H9 (cell line): ENCODE data around the gene MEDAG. TPM values are rescaled to one million over a fixed set of nuclear protein-coding genes. Genes with fewer than 3 reads are reported as not detected.

ENCODE experiments used
- DNase-seq: peaks from one replicate; pipeline ENCODE4 v3.0.0-alpha.2; 2017
- H2AFZ ChIP-seq: one replicate; pipeline ENCODE4 v1.6.1; 2013; ENCODE audit warnings: mild to moderate bottlenecking, low read length, control low read depth, moderate library complexity
- H2AK5ac ChIP-seq: 2 replicates; pipeline ENCODE4 v1.6.1; 2013; ENCODE audit warnings: low read length, control low read depth, mixed read lengths; ENCODE audit not compliant: insufficient read length
- H2BK120ac ChIP-seq: one replicate; pipeline ENCODE4 v1.6.1; 2013; ENCODE audit warnings: low read depth, mild to moderate bottlenecking, low read length, control low read depth, inconsistent platforms; ENCODE audit not compliant: poor library complexity, severe bottlenecking
- H2BK12ac ChIP-seq: 2 replicates; pipeline ENCODE4 v1.6.1; 2013; ENCODE audit warnings: low read length, control low read depth, mixed read lengths, low read depth; ENCODE audit not compliant: insufficient read length
- H2BK15ac ChIP-seq: 2 replicates; pipeline ENCODE4 v1.6.1; 2013; ENCODE audit warnings: low read depth, low read length, control low read depth
- H2BK20ac ChIP-seq: one replicate; pipeline ENCODE4 v1.6.1; 2013; ENCODE audit warnings: low read depth, mild to moderate bottlenecking, low read length, control low read depth, inconsistent platforms; ENCODE audit not compliant: poor library complexity, severe bottlenecking
- H2BK5ac ChIP-seq: 2 replicates; pipeline ENCODE4 v1.6.1; 2013; ENCODE audit warnings: low read length, control low read depth, mixed read lengths; ENCODE audit not compliant: insufficient read length
- H3K14ac ChIP-seq: 2 replicates; pipeline ENCODE4 v1.6.1; 2013; ENCODE audit warnings: low read length, control low read depth; ENCODE audit not compliant: insufficient read depth
- H3K18ac ChIP-seq: 2 replicates; pipeline ENCODE4 v1.6.1; 2013; ENCODE audit warnings: low read depth, mild to moderate bottlenecking, mixed read lengths, low read length, control low read depth; ENCODE audit not compliant: insufficient read length
- H3K23ac ChIP-seq: 2 replicates; pipeline ENCODE4 v1.6.1; 2013; ENCODE audit warnings: low read length, control low read depth, mixed read lengths, low read depth; ENCODE audit not compliant: insufficient read length
- H3K23me2 ChIP-seq: 2 replicates; pipeline ENCODE4 v1.6.1; 2013; ENCODE audit warnings: low read depth, mild to moderate bottlenecking, mixed read lengths, low read length, control low read depth; ENCODE audit not compliant: insufficient read length, poor library complexity, severe bottlenecking
- H3K27ac ChIP-seq: 2 replicates; pipeline ENCODE4 v1.5.1; 2013; ENCODE audit warnings: low read length, control low read depth, mixed read lengths, low read depth; ENCODE audit not compliant: insufficient read length
- H3K27me3 ChIP-seq: 2 replicates; pipeline ENCODE4 v1.6.1; 2013; ENCODE audit warnings: low read length, control low read depth, inconsistent platforms; ENCODE audit not compliant: insufficient read depth
- H3K4ac ChIP-seq: 2 replicates; pipeline ENCODE4 v1.6.1; 2013; ENCODE audit warnings: low read depth, mild to moderate bottlenecking, control low read depth, inconsistent platforms, low read length, moderate library complexity
- H3K4me1 ChIP-seq: 2 replicates; pipeline ENCODE4 v1.6.1; 2013; ENCODE audit warnings: low read length, control low read depth, inconsistent platforms; ENCODE audit not compliant: insufficient read depth
- H3K4me2 ChIP-seq: 2 replicates; pipeline ENCODE4 v1.6.1; 2013; ENCODE audit warnings: low read length, control low read depth, mixed read lengths; ENCODE audit not compliant: insufficient read length, insufficient read depth
- H3K56ac ChIP-seq: 2 replicates; pipeline ENCODE4 v1.6.1; 2013; ENCODE audit warnings: low read depth, mild to moderate bottlenecking, mixed read lengths, low read length, control low read depth; ENCODE audit not compliant: insufficient read length
- H3K79me1 ChIP-seq: 2 replicates; pipeline ENCODE4 v1.6.1; 2013; ENCODE audit warnings: low read depth, mild to moderate bottlenecking, moderate library complexity, low read length, control low read depth, inconsistent platforms; ENCODE audit not compliant: insufficient read depth, poor library complexity, severe bottlenecking
- H3K79me2 ChIP-seq: 2 replicates; pipeline ENCODE4 v1.6.1; 2013; ENCODE audit warnings: low read length, control low read depth, inconsistent platforms; ENCODE audit not compliant: insufficient read depth
- H3K9ac ChIP-seq: 2 replicates; pipeline ENCODE4 v1.6.1; 2013; ENCODE audit warnings: low read length, control low read depth, mixed read lengths; ENCODE audit not compliant: insufficient read length; ENCODE audit errors: extremely low read depth
- H3K9me3 ChIP-seq: one replicate; pipeline ENCODE4 v1.6.1; 2013; ENCODE audit warnings: low read depth, low read length, inconsistent platforms; ENCODE audit not compliant: control insufficient read depth
- H3T11ph ChIP-seq: one replicate; pipeline ENCODE4 v1.6.1; 2013; ENCODE audit warnings: mild to moderate bottlenecking, low read length, control low read depth, inconsistent platforms
- H4K20me1 ChIP-seq: one replicate; pipeline ENCODE4 v1.6.1; 2013; ENCODE audit not compliant: control insufficient read depth, insufficient read length, insufficient read depth
- H4K5ac ChIP-seq: 2 replicates; pipeline ENCODE4 v1.6.1; 2013; ENCODE audit warnings: low read depth, mild to moderate bottlenecking, mixed read lengths, low read length, control low read depth; ENCODE audit not compliant: insufficient read length
- H4K8ac ChIP-seq: replicated peaks from 2 replicates; pipeline ENCODE4 v1.6.1; 2013; ENCODE audit warnings: low read length, control low read depth, mixed read lengths, low read depth; ENCODE audit not compliant: insufficient read length
- H4K91ac ChIP-seq: 2 replicates; pipeline ENCODE4 v1.6.1; 2013; ENCODE audit warnings: low read depth, mild to moderate bottlenecking, moderate library complexity, mixed read lengths, low read length, control low read depth; ENCODE audit not compliant: insufficient read length
- H3K27ac Mint-ChIP-seq, 3 experiments: 2 replicates in 2 of 3; 3 replicates in 1 of 3; pipeline ENCODE4 v1.8.0; 2020 to 2021; ENCODE audit warnings: mixed read lengths in 3 of 3, mild to moderate bottlenecking in 1 of 3, moderate library complexity in 1 of 3
- H3K27me3 Mint-ChIP-seq: 2 replicates; pipeline ENCODE4 v1.8.0; 2021; ENCODE audit warnings: low read depth, mild to moderate bottlenecking, moderate library complexity, mixed read lengths
- H3K36me3 Mint-ChIP-seq, 3 experiments: 2 replicates in 2 of 3; 3 replicates in 1 of 3; pipeline ENCODE4 v1.8.0; 2020 to 2021; ENCODE audit warnings: low read depth in 3 of 3, mixed read lengths in 3 of 3; ENCODE audit not compliant: insufficient read depth in 1 of 3
- H3K4me1 Mint-ChIP-seq, 2 experiments: 2 replicates each; pipeline ENCODE4 v1.8.0; 2020; ENCODE audit warnings: mixed read lengths in 2 of 2
- H3K4me3 Mint-ChIP-seq, 2 experiments: 2 replicates in 1 of 2; 3 replicates in 1 of 2; pipeline ENCODE4 v1.8.0; 2020 to 2021; ENCODE audit warnings: mild to moderate bottlenecking in 2 of 2, mixed read lengths in 2 of 2, moderate library complexity in 1 of 2
- H3K9me3 Mint-ChIP-seq, 2 experiments: 2 replicates in 1 of 2; 3 replicates in 1 of 2; pipeline ENCODE4 v1.8.0; 2020; ENCODE audit warnings: mild to moderate bottlenecking in 2 of 2, mixed read lengths in 2 of 2, moderate library complexity in 1 of 2
- WGBS: extraction: QIAGEN DNeasy Blood & Tissue Kit; methylation state at CpG from one replicate; pipeline ENCODE4 v1.1.7; 2013; ENCODE audit warnings: missing lambda C conversion rate, low lambda C conversion rate, mixed read lengths; ENCODE audit not compliant: insufficient read length; ENCODE audit errors: extremely low coverage; 5-methylcytosine and 5-hydroxymethylcytosine counted together
- total RNA-seq: library from RNA; stranded (reverse); gene quantifications from 2 replicates; pipeline ENCODE4 v1.2.1, GENCODE V29; 2021
- TF ChIP-seq, protein P1 (sequence below): fragments of 200-600 bp; sonication (generic); conservative IDR thresholded peaks from 3 replicates; pipeline ENCODE4 v1.8.0; 2021; ENCODE audit warnings: antibody characterized with exemption, mild to moderate bottlenecking

MEDAG gene
- total RNA-seq, 1 experiment from 2014 or later, result 0.87 TPM

GRCh38 chr13:30927595-30927994 lies 21.5 kb downstream of the MEDAG start:
- no peak overlapping the region for H3K4me3 Mint-ChIP-seq
- Histone ChIP-seq H2AFZ (no peak overlapping the region), H2BK15ac (no peak overlapping the region), H3K27ac (no peak overlapping the region), H3K79me2 (no peaks in the 10 kb centered on the region), H3K9me3 (no peaks in the 10 kb centered on the region), H2AK5ac (no peak overlapping the region), H2BK120ac (no peak overlapping the region), H3K23ac (no peak overlapping the region), H3K56ac (no peak overlapping the region), H4K5ac (no peak overlapping the region), H2BK20ac (no peak overlapping the region), H3K4ac (no peak overlapping the region), H3K23me2 (peaks cover 4% of the 10 kb centered on the region), H4K8ac (no peak overlapping the region), H2BK12ac (no peak overlapping the region), H3K14ac (no peak overlapping the region), H3K18ac (no peak overlapping the region), H3K27me3 (no peaks in the 10 kb centered on the region; the same call in 1 of the 2 replicates), H3T11ph (no peak overlapping the region), H3K79me1 (no peaks in the 10 kb centered on the region), H4K91ac (no peak overlapping the region), H4K20me1 (no peaks in the 10 kb centered on the region), H3K4me2 (no peak overlapping the region), H2BK5ac (no peak overlapping the region), H3K4me1 (no peaks in the 10 kb centered on the region), H3K9ac (no peak overlapping the region)
- WGBS, result no CpG with 5 or more reads among the region's 1 CpG
- H3K36me3 Mint-ChIP-seq, result no peaks in the 10 kb centered on the region
- H3K27ac Mint-ChIP-seq, result no peak overlapping the region
- TF ChIP-seq, protein P1, sequence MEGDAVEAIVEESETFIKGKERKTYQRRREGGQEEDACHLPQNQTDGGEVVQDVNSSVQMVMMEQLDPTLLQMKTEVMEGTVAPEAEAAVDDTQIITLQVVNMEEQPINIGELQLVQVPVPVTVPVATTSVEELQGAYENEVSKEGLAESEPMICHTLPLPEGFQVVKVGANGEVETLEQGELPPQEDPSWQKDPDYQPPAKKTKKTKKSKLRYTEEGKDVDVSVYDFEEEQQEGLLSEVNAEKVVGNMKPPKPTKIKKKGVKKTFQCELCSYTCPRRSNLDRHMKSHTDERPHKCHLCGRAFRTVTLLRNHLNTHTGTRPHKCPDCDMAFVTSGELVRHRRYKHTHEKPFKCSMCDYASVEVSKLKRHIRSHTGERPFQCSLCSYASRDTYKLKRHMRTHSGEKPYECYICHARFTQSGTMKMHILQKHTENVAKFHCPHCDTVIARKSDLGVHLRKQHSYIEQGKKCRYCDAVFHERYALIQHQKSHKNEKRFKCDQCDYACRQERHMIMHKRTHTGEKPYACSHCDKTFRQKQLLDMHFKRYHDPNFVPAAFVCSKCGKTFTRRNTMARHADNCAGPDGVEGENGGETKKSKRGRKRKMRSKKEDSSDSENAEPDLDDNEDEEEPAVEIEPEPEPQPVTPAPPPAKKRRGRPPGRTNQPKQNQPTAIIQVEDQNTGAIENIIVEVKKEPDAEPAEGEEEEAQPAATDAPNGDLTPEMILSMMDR, result no peak
- no peaks in the 10 kb centered on the region for H3K9me3 Mint-ChIP-seq
- H3K27me3 Mint-ChIP-seq, result peaks cover 15% of the 10 kb centered on the region
- DNase-seq, result no peak
- peaks cover 12 to 13% of the 10 kb centered on the region in 2 experiments for H3K4me1 Mint-ChIP-seq
